Keratinocyte (primary cell): ENCODE measurements around the gene CTNNA3.

Experiments
- CTCF ChIP-seq, 3 experiments: IDR thresholded peaks in 1 of 3; conservative IDR thresholded peaks in 1 of 3; optimal IDR thresholded peaks in 1 of 3; 2 replicates in 2 of 3; 3 replicates in 1 of 3; pipeline versions ENCODE3 to v1.5.1; 2011; ENCODE audit warnings: low read length in 3 of 3, mild to moderate bottlenecking in 3 of 3, moderate library complexity in 2 of 3, control low read depth in 1 of 3, inconsistent platforms in 1 of 3; ENCODE audit not compliant: insufficient read depth in 2 of 3; ENCODE audit errors: extremely low read depth in 1 of 3
- EZH2 ChIP-seq: IDR thresholded peaks from one replicate; pipeline ENCODE4 v1.6.1; 2012; ENCODE audit warnings: inconsistent platforms, mild to moderate bottlenecking, low read length, moderate library complexity

DNA sequence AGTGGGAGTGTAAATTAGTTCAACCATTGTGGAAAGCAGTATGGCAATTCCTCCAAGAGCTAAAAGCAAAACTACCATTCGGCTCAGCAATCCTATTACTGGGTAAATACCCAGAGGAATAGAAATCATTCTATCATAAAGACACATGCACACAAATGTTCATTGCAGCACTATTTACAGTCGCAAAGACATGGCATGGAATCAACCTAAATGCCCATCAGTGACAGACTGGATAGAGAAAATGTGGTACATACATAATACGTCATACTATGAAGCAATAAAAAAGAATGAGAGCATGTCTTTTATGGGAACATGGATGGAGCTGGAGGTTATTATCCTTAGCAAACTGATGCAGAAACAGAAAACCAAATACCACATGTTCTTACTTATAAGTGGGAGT is 1646.7 kb downstream of the CTNNA3 start:
- TF ChIP-seq EZH2 (no peak), CTCF (optimal IDR thresholded peaks at IDR 0.05 in 1 of 3, IDR thresholded peaks at IDR 0.05 in 1 of 3, conservative IDR thresholded peaks at IDR 0.05 in 1 of 3; ENCODE audit: extremely low read depth in 1 of 3, insufficient read depth in 2 of 3, low read length in 3 of 3) (no peak)
